Stimulated activated CD4-positive, alpha-beta T cell treated with anti-CD3 and anti-CD28 coated beads, Interleukin-2, amount 100 ng/mL, for 48 hours (primary cell): ENCODE results near the gene KRTAP22-1.

Experiments
- DNase-seq, 2 donors: peaks; one replicate each; pipeline ENCODE4 v3.0.0-alpha.2; 2020

Gene KRTAP22-1

DNA sequence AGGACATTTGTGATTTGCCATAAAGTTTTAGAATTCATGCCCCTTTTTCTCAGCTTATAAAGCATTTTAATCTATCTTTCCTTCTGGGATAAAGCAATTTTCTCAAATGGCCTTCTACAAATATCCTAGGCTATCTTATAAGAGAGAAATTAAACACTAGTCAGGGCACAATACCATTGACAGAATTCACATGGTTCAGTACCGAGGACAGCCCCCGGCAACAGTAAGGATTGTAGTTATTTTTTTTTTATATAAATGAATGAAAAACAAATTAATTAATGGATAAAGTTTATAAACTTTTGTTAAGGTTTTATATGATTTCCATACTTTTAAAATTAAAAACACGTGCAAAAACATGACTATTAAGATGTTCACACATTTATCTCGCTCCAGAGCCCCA lies 27.2 kb downstream of the KRTAP22-1 start:
- DNase-seq, result no peak

GRCh38 chr21:30629200-30629599 lies 28.3 kb downstream of the KRTAP22-1 start:
- DNase-seq, result no peak

GRCh38 chr21:30634906-30635305 lies 34.0 kb downstream of the KRTAP22-1 start, which contains the start of gene KRTAP20-2:
KRTAP20-2 (plus strand) TSS chr21:30635206; CDS start chr21:30635264, 58 bp downstream.
- no peak for DNase-seq

- no peak for DNase-seq
These were observed 37.8 kb downstream of the KRTAP22-1 start for GRCh38 chr21:30638686-30639085.

GRCh38 chr21:30642564-30642963 lies 41.7 kb downstream of the KRTAP22-1 start, which contains the start of gene KRTAP20-3:
KRTAP20-3 (plus strand) TSS chr21:30642864.
- no peak for DNase-seq

DNA sequence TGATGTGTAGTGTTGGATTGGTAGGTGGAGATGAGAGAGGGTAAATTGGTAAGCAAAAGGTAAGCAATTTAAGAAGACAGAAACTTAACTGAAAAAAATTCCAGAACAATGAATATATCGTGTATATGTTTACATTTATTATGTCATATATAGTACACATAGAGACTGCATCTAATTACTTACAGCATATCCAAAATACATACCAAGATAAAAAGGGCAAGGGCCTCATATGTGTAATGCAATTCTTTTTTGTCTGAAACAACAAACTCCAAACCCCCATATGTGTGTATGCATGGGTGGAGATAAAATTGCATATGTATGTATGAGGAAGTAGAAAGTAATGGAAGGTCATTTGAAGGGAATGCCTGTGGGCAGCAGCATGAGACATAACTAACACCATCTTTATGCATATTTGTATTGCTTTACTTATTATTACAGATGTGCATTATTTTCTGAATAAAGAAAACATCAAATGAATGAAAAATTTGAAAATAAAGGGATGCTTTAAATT lies 46.1 kb downstream of the KRTAP22-1 start:
- no peak for DNase-seq
